HG03045 (cell line): ENCODE data around the gene SDC1.

Source experiments
- ATAC-seq: cut with Tn5 transposase; IDR thresholded peaks from one replicate; pipeline ENCODE4 v1.9.1; 2021; ENCODE audit warnings: mild to moderate bottlenecking, moderate library complexity; ENCODE audit not compliant: unreplicated experiment

Gene SDC1

GRCh38 chr2:20186855-20187187, 38.1 kb downstream of the SDC1 start:
- ATAC-seq, result no peak

GRCh38 chr2:20186078-20186854, 38.7 kb downstream of the SDC1 start:
- no peak for ATAC-seq

GRCh38 chr2:20185176-20186022, 39.5 kb downstream of the SDC1 start:
- no peak for ATAC-seq

- no peak for ATAC-seq
Observed at GRCh38 chr2:20184067-20184938, 40.6 kb downstream of the SDC1 start.

GRCh38 chr2:20183373-20183772, 41.6 kb downstream of the SDC1 start:
- no peak for ATAC-seq

GRCh38 chr2:20182241-20182931, 42.5 kb downstream of the SDC1 start:
- ATAC-seq, result no peak

- ATAC-seq, result no peak
Observed at GRCh38 chr2:20181761-20182160, 43.2 kb downstream of the SDC1 start.

- ATAC-seq, result no peak
Observed at GRCh38 chr2:20180676-20181648, 44.0 kb downstream of the SDC1 start.

- no peak for ATAC-seq
Observed at GRCh38 chr2:20179755-20180594, 45.0 kb downstream of the SDC1 start.

- no peak for ATAC-seq
Observed at GRCh38 chr2:20179466-20179754, 45.5 kb downstream of the SDC1 start.

- no peak for ATAC-seq
Observed at GRCh38 chr2:20178666-20179465, 46.1 kb downstream of the SDC1 start.

GRCh38 chr2:20178249-20178607, 46.7 kb downstream of the SDC1 start:
- no peak for ATAC-seq

GRCh38 chr2:20177556-20178248, 47.2 kb downstream of the SDC1 start:
- no peak for ATAC-seq

GRCh38 chr2:20176760-20177159, 48.2 kb downstream of the SDC1 start:
- no peak for ATAC-seq

- no peak for ATAC-seq
Observed at GRCh38 chr2:20175931-20176330, 49.0 kb downstream of the SDC1 start.

GRCh38 chr2:20175267-20175666, 49.7 kb downstream of the SDC1 start:
- no peak for ATAC-seq

- ATAC-seq, result no peak
Observed at GRCh38 chr2:20174410-20174809, 50.5 kb downstream of the SDC1 start.
